Stimulated activated CD4-positive, alpha-beta T cell treated with anti-CD3 and anti-CD28 coated beads, Interleukin-12 subunit alpha, Interleukin-12 subunit beta, amount 100 ng/mL, for 48 hours (primary cell): ENCODE measurements around the gene ZBTB16.

Experiments
- DNase-seq, 3 donors: peaks; one replicate each; pipeline ENCODE4 v3.0.0-alpha.2; 2020; ENCODE audit warnings: low read depth in 2 of 3, low spot score in 1 of 3

ZBTB16 gene

DNA sequence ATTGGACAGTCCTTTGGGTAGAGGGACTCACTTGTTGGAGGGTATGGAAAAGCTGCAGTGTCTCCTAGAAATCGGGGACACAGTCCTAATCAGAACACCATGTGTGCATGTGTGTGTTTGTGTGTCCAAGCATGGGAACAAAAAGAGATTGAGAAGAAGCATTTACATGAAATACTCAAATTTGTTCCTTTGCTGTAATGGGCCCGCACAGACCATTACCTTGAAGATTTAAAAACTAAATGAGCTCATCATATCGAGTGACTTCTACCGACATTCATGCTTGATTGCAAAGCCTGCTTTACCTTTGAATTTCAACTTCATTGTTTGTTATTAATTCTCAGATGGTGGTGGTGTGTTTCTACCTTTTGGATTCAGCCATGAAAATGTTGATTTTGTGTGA lies 106.9 kb downstream of the ZBTB16 start:
- DNase-seq = no peak

DNA sequence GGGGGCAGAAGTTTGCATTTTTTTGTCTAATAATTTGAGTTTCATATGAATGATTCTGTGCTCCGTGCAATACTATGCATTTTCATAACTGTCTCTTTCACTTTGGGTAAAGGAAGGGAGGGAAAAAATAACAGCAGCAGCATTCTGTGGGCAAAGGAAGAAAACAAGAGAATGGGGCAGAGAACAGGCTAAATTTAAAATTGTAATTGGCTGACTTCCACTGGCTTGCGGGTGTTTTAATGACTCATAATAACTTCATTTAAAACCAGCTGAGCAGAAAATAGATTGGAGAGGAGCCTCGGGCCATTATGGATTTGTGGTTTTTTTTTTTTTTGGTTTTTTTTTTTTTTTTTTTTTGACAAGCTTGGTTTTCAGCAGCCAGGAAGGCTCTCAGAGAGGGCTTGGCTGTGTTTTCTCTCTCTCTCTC lies 107.4 kb downstream of the ZBTB16 start:
- DNase-seq = no peak

DNA sequence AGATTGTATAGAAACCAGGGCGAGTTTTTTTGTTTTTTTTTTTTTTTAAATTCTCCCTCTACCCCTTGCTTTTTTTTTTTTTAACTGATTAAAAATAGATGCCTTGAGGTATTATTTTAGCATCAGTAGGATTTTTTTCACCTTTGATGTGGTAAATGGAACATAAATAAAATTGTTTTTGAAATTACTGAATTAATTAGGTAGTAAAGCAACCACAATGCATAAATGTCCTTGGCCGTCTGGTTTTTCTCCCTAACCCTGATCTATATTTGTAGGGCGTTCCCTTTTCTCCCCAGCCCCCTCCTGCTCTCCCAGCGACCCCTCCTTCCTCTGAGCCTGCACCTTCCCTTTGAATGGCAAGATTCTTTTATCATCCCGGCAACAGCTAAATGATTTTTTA lies 107.8 kb downstream of the ZBTB16 start:
- no peak for DNase-seq

DNA sequence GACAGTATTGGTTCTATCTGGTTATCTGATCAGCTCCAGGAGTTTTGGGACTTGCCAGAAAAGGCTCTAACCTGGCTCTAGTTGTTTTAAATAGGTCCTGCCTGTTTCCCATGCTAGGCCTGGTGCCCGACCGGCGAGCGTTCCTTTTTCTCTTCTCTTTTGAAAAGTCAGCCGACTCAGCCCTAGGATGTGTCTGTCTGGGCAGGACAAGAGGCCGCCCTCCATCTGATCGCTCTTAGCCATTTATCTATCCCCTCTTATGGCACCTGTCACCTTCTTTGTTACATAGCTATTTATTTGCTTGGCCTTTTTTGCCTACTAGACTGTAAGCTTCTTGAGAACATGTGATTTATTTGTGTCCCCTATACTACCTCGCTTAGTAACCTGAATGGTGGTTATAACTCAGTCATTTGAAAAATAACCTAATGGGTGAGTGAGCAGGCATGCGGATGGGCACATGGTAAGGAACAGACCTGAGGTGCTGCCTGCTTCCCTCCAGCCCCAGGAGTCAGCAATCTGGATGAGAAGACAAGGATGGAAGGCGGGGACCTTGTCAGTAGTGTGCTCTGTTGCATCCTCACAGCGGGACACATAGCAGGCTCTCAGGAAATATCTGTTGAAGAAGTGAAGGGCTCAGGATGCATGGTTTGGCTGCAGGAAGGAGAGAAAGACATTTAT lies 108.4 kb downstream of the ZBTB16 start:
- DNase-seq = no peak

DNA sequence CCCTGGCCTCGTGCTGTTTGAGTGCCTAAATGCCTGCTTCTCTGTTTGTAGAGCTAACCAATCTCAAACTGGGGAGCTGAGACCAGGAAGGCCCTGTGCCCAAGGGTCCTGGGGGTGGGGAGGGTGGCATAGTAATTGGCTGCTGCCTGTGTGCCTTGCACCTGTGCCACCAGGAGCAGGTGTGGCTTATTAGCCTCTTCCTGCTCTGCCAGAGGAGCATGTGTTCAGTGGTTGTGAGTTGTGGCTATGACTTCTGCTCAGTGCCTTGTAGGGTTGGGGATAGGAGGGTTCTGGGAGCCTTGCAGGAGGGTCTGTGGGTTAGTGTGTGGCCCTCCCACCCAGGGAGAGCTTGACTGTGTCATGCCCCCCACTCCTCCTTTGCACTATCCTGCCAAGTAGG lies 109.2 kb downstream of the ZBTB16 start:
- no peak for DNase-seq

DNA sequence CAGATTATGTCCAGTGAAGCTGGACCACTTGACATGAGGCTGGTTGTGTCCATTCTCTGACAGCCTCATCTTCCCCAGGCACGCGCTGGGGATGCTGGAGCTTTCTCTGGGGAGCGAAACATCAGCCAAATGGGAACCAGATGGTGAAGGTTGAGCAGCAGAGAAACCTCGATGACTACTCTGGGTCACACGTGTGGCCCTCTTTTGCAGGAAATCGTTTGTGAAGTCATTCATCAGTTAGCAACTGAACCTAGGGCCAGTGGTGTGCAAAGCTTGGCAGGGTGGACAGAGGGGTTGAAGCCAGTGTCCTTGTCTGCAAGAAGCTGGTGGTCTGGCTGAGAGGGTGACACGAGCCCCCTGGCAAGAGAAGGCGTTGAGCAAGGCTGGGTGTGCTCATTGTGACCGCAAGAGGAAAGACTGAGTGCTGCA lies 109.8 kb downstream of the ZBTB16 start:
- no peak for DNase-seq

DNA sequence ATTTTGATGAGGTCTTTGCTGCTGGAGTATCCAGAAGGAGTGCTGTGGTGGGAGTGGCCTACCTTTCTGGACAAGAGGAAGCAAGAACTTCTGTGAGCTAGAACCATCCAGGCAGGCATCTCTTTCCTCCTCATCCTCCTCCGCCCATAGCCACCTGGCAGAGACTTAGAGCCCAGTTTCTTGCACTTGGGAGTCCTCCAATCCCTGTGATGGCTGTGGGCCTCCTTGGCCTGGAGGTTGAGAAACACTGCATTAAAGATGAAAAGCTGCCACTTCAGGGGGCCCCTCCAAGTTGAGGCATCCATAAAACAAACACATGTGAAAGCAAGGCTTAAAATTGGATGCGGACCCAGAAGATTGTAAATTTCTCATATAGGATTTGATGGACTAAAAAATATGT lies 110.3 kb downstream of the ZBTB16 start:
- no peak for DNase-seq

DNA sequence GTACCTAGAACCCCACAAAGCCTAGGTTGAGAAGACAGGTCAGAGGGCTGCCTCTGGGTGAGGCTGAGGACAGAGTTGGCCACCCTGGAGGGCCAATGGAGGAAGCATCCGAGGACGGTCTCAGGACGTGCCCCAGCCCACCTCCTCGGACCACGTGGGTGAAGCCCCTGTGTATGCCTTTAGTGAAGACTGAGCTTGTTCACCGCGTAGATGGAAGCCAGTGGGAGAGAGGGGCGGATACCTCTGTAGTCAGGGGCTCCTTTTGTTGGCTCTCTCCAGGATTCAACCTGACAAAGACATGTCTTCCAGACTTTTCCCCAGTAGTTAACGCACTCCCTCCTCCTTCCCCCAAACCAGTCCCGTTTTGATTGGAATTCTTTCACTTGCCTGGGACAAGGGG lies 110.7 kb downstream of the ZBTB16 start:
- no peak for DNase-seq

DNA sequence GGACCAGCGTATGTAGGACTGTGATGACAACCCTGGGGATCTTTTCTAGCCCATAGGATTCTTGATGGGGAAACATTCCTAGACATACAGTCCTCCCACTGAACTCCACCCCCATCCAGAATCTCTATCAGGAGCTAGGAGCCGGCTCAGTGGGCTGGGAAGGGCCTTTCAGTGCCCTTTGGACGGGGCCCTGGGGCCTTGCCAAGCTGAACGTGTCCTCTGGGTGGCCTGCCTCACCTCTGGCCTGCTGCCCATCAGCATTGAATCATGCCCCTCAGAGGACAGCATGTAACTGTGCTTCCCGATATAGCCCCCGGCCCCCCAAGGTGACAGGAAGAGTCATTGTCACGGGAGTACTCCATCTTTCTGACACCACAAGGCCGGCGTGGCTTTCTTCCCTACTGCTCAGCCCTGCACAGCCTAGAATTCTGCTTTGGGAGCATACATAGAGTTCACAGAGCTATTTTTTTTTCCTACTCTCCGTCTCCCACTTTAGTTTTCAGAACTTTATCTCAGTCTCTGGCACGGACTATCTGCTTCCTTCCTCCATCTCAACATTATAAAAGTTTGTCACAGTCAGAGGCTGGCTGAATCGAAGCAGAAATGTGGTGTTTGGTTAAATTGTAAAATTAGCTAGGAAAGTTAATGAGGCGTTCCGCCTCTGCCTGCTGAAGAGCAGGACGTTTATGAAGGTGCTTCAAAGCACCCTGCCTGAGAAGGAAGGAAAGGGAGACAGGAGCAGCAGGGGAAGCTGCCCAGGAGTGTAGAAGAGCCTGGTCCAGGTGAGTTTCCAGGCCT lies 111.9 kb downstream of the ZBTB16 start:
- no peak for DNase-seq

DNA sequence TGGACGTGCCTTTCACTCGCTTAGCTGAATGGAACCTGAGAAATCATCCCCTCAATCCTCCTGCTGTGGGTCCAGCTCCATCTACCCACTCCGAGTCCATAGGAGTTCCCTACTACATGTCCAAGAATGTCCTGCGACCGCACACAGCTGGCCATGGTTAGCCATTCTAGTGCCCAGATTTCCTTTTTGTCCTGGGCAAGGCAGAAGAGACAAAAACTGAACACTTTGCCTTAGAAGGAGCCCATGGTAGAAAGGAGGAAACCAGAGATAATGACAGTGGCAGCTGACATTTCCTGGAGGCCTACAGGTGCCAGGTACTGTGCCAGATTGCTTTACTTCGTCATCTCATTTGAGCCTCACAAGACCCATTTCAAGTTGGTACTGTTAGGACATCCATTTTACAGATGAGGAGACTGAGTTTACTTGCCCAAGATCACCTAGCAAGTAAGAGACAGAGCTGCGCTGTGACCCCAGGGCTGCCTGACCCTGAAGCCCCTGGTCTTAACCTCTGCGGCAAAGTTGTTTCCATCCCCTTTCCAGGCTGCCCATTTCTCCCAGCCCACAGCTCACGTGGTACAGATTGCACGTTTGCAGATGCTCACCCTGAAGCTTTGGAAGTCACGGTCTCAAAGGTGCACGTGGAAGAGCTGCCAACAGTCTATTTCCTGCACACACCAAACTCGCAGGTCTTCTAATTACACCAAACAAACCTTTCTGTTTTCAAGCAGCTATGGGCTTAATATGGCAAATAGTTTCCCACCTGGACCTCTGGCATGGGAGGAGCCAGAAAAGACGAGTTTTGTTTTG lies 112.7 kb downstream of the ZBTB16 start:
- no peak for DNase-seq

DNA sequence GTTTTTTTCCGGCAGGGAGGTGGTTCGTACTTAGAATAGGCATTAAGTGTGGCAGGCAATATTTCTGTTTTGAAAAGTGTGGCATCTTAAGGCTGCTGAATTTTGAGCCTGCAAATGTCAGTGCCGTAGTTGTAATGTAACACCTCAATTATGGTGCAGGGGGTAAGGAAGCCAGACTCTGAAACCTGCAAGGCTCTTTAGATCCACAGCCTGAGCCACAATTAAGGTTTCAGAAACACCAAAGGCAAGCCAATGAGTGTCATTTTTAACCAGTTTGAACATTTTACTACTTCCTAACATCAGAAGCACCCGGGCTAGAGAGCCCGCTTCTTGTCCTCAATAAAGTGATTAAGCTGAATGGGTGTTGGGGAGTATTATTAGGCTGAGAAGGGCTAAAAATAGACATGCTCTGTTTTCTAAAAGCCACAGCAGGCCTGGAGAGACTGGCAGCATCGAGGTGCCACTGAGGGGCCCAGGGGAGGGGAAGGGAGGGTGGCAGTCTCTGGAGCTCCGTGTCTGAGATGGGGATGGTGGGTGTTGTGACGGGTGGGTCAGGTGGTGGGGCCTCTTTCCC lies 113.4 kb downstream of the ZBTB16 start:
- no peak for DNase-seq

DNA sequence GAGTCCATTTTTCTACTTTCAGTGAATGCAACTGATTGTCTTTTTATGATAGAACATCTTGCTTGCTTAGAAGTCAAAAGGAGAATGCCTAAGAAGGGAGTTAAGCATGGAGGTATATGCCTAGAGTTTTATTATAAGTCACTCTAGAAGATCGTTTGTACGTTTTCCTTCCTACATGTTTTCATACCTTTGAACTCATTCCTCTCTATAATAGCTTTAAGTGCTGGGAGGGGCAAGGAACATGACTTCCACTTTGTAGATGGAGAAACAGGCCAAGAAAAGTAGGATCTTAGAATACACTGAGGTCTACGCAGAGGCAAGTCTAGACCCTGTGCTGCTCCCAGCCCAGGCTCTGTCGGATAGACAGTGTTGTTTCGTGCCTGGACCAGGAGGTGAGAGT lies 114.3 kb downstream of the ZBTB16 start:
- no peak for DNase-seq

DNA sequence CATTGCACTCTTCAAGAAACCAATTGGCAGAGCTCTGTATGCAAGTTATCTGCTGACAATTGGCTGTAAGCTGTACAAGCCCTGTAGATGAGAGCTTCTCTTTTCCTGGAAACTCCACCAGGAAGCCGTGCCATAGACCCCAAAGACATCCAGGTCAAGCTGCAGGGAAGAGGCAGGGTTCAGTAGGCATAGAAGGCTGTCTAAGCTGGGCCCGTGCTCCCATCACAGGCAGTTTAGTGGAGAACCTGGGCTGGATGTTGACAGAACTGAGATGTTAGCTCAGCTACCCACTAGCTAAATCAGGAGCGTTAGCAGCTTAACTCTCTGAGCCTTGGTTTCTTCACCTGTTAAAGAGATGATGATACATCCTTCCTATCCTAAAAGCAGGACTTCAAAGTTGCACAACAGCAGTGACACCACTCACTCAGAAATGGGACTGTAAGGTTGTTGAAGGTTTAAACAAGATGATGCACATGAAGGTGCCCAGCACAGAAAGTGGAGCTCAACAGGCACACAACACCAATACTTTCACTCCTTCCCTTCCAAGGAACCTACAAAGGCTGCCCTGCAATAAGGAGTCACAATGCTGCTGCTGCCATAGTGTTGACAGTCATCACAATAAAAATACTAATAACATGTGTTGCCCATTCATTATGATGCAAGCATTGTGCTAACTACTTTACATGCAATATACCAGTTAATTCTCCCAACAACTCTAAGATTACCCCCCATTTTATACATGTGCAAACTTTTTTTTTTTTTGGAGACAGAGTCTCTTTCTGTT lies 115.4 kb downstream of the ZBTB16 start:
- no peak for DNase-seq

DNA sequence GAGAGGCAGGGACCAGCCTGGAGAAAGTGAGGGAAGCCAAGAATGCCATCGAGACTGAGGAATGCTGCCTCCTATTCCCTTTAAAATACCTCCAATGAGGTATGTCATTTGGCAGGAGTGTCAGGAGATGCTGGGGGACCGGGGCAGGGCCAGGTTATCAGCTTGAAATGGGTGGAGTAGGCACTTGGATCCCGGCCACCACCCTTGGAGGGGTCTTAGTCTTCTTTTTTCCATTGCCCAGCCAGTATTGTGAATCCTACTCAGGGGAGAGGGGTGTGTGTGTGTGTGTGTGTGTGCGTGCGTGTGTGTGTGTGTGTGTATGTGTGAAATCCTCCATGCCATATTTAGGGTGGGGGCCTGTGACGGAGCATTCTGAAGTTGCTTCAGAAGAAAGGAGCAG lies 116.2 kb downstream of the ZBTB16 start:
- DNase-seq = no peak

DNA sequence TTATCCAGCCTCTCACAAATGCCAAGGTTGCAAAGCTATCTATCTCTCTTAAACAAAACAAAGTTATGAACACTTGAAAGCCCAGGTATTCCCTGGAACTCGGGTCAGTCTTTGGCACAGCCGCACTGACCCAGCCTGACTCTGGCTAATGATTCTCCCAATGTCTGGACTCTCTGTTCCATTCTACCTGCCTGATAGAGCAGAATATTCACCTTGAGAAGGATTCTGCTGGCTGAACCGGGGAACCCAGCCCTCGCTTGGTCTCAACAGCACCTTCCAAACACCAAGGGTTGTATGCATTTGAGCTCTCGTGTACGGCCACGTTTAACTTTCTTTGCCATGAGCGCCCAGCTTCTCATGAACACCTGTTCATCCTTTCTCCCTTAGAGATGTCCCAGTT lies 116.8 kb downstream of the ZBTB16 start:
- no peak for DNase-seq

DNA sequence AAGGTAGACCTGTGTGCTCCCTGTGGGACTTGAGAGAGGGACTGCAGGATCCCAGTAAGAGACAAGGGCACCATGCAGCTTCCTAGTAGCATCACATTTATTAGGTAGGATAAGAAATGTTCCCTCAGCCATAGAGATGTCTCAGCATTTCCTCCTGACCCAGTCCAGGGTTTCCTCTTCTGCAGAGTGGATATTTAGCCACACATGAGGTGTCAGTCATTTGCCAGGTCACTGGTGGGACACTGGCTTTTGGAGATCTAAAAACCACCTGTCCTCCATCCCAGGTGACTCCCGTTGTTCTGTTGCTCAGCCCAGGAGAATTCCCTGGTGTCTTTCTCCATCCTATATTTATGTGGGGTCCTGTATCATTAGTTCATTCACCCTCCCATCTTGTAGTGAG lies 119.1 kb downstream of the ZBTB16 start:
- DNase-seq = no peak

DNA sequence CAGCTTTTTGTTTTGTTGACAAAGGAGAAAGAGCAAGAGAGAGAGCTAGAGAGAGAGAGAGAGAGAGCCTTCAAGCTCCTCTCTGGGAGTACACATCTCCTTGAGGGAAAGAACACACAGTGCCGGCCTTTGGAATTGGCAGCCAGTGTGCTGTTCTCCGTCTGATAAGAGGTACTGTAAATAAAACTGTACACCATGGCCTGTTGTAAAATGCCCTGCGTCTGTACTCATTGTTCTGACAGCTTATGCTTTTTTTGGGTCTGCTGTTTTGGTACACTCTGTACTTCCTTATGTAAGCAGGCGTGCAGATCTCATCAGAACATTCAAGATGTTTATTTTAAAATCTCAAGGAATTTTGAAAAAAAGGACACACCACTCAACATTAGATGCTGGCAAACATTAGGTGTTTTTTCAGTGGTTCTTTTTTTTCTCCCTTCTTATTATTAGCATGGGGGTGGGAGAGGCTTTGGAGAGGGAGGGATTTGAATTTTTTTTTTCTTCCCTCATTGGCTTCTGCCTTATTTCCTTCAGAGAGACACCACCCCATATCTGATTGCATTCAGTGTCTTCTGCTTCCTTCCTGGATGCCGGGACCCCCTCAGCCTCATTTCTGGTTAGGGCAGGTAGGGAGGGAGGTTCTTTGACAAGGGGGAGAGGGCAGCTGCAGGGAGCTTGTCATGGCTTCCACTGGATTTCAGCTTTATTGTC lies 119.9 kb downstream of the ZBTB16 start:
- no peak for DNase-seq

DNA sequence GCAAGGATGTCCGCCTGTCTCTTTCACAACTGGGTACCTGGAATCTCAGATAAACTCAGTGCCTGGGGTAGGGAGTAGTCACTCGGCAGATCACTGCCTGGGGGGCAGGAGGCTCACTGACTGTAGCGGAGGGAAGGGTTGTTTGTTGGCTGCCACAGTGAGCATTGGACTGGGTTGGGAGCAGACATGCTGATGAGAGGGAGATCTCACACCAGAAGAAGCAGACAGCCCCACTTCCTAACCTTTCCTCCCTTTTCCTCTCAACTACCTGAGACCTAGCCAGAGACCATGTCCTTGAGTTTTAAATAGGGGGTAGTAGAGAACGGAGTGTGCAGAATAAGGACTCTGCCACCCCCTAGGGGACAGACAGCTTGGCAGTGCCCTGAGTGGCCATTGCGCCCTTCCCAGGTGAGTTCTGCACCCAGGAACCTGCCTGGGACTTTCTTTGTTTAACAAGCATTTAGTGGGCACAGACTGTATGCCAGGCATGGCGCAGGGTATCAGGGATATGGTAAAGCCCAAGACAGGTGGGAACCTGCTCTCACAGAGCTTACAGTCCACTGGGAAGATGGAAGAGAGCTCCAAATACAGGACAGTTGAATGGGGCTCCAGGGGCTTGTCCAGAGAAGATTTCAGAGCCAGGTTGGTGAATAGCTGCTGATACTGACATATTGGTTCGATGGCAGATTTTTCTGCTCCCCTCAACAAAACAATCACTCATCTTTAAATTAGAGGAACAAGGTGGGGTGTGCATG lies 121.0 kb downstream of the ZBTB16 start:
- DNase-seq = no peak

DNA sequence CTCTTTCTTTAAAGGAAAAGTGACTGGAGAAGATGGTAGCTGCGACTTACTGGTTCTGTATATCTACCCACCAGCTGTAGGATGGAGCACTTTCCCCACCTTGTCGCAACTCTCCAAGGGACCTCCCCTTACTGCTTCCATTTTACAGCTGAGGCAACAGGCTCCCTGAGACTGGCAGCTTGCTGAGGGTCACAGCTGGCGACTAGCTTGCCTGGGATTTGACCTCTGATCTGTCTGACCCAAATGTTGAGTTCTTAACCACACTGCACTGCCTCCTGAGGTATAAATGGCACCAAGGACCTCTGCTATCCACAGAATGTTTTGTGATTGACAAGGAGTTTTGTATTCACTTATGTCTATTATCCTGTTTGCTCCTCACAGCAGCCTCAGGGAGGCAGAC lies 121.7 kb downstream of the ZBTB16 start:
- no peak for DNase-seq

DNA sequence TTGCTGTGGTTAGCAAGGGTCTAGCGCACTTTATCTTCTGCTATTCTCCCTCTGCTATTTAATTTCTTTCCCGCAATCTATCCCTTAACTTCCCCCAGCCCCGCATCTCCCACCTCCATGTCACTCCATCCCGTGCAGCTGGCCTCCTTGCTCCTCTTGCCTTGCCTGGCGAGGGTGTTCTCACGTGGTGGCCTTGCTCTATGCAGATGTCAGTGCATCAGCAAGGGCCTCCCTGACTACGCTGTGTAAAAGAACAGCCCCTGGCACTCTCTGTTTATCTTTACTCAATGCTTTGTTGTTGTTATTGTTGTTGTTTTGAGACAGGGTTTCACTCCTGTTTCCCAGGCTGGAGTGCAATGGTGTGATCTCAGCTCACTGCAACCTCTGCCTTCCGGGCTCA lies 122.2 kb downstream of the ZBTB16 start:
- no peak for DNase-seq
